T-helper 1 cell (primary cell): ENCODE measurements around the gene CTPS2.

Source experiments
- DNase-seq, 5 donors: peaks; one replicate each; pipeline ENCODE4 v3.0.0-alpha.2; 2012 to 2020

Gene CTPS2

GRCh38 chrX:16711893-16712547 lies 449 bp downstream of the CTPS2 start:
- peak in 1 of 5 donors; percentile 5 for DNase-seq

GRCh38 chrX:16711219-16711811 lies 1.2 kb downstream of the CTPS2 start:
- DNase-seq = no peak

- no peak for DNase-seq
Observed at GRCh38 chrX:16708016-16708415, 4.5 kb downstream of the CTPS2 start.

- no peak for DNase-seq
Observed at GRCh38 chrX:16705370-16705769, 7.1 kb downstream of the CTPS2 start.

GRCh38 chrX:16702700-16703599 lies 9.5 kb downstream of the CTPS2 start:
- DNase-seq = no peak

GRCh38 chrX:16700734-16701133 lies 11.7 kb downstream of the CTPS2 start:
- DNase-seq = no peak

GRCh38 chrX:16699389-16699788 lies 13.1 kb downstream of the CTPS2 start:
- DNase-seq = no peak

- DNase-seq = no peak
Observed at GRCh38 chrX:16696956-16697355, 15.5 kb downstream of the CTPS2 start.

GRCh38 chrX:16695079-16695676 lies 17.3 kb downstream of the CTPS2 start:
- peak; percentile 9 to 48 (median 34) for DNase-seq

- no peak for DNase-seq
Observed at GRCh38 chrX:16687514-16687913, 25.0 kb downstream of the CTPS2 start.

- no peak for DNase-seq
Observed at GRCh38 chrX:16683007-16683664, 29.3 kb downstream of the CTPS2 start.

- no peak for DNase-seq
Observed at GRCh38 chrX:16678689-16679088, 33.8 kb downstream of the CTPS2 start.

- peak in 3 of 5 donors; percentile 2 to 30 (median 12) for DNase-seq
Observed at GRCh38 chrX:16671005-16671404, 41.5 kb downstream of the CTPS2 start.

GRCh38 chrX:16666541-16666940 lies 45.9 kb downstream of the CTPS2 start:
- DNase-seq = no peak

GRCh38 chrX:16665089-16665488 lies 47.4 kb downstream of the CTPS2 start:
- DNase-seq = no peak

- no peak for DNase-seq
Observed at GRCh38 chrX:16664626-16665025, 47.8 kb downstream of the CTPS2 start.

- DNase-seq = no peak
Observed at GRCh38 chrX:16664074-16664473, 48.4 kb downstream of the CTPS2 start.

- no peak for DNase-seq
Observed at GRCh38 chrX:16662402-16662801, 50.1 kb downstream of the CTPS2 start.

- DNase-seq = no peak
Observed at GRCh38 chrX:16661495-16661894, 51.0 kb downstream of the CTPS2 start.

GRCh38 chrX:16659321-16659720 lies 53.1 kb downstream of the CTPS2 start:
- no peak for DNase-seq

- no peak for DNase-seq
Observed at GRCh38 chrX:16658284-16658683, 54.2 kb downstream of the CTPS2 start.

GRCh38 chrX:16654093-16654492 lies 58.4 kb downstream of the CTPS2 start:
- DNase-seq = no peak

GRCh38 chrX:16653424-16653823 lies 59.0 kb downstream of the CTPS2 start:
- DNase-seq = no peak
